Gastrocnemius medialis (tissue), 4 donors: ENCODE measurements around the gene LRRK1. TPM values are rescaled to one million over a fixed set of nuclear protein-coding genes. Genes with fewer than 3 reads are reported as not detected.

Source experiments
- ATAC-seq, 2 donors: fragments of 150-250 bp; one replicate each; pipeline ENCODE4 v1.9.1; 2016
- DNase-seq, 2 donors: peaks; one replicate each; pipeline ENCODE4 v3.0.0-alpha.2; 2019
- H3K27ac ChIP-seq, 4 donors: fragments of 200-600 bp; sonication (generic); 1 replicate in 1 of 4; 2 replicates in 3 of 4; pipeline ENCODE4 v1.5.1; 2016 to 2018; ENCODE audit warnings: mild to moderate bottlenecking in 2 of 4, moderate library complexity in 1 of 4
- H3K27me3 ChIP-seq, 3 donors: fragments of 200-600 bp; sonication (generic) in 2 of 3; 1 replicate in 1 of 3; 2 replicates in 2 of 3; pipeline versions ENCODE4 v1.5.1 to v1.6.0; 2016 to 2019; ENCODE audit warnings: mild to moderate bottlenecking in 1 of 3, moderate library complexity in 1 of 3
- H3K36me3 ChIP-seq, 2 donors: fragments of 200-600 bp; sonication (generic) in 1 of 2; one replicate each; pipeline ENCODE4 v1.5.1; 2017 to 2018
- H3K4me1 ChIP-seq, 2 donors: fragments of 200-600 bp; sonication (generic) in 1 of 2; one replicate each; pipeline ENCODE4 v1.5.1; 2016 to 2017; ENCODE audit warnings: mild to moderate bottlenecking in 2 of 2
- H3K4me3 ChIP-seq, 4 donors: fragments of 200-600 bp; sonication (generic) in 3 of 4; 1 replicate in 1 of 4; 2 replicates in 3 of 4; pipeline ENCODE4 v1.5.1; 2016 to 2019; ENCODE audit warnings: mild to moderate bottlenecking in 2 of 4
- H3K9me3 ChIP-seq, 3 donors: fragments of 200-600 bp; sonication (generic) in 2 of 3; 1 replicate in 1 of 3; 2 replicates in 2 of 3; pipeline ENCODE4 v1.5.1; 2016 to 2019
- CTCF ChIP-seq, 5 experiments: fragments of 450-650 bp in 3 of 5; fragments of 200-600 bp in 2 of 5; sonication (generic) in 2 of 5; IDR thresholded peaks in 4 of 5; conservative IDR thresholded peaks in 1 of 5; 1 replicate in 4 of 5; 2 replicates in 1 of 5; pipeline ENCODE4 v1.5.1; 2016 to 2019; ENCODE audit warnings: antibody characterized with exemption in 5 of 5, mild to moderate bottlenecking in 3 of 5, moderate library complexity in 3 of 5
- POLR2A ChIP-seq, 2 donors: fragments of 450-650 bp; IDR thresholded peaks; one replicate each; pipeline ENCODE4 v1.6.1; 2017; ENCODE audit warnings: antibody characterized with exemption in 2 of 2, mild to moderate bottlenecking in 2 of 2, moderate library complexity in 2 of 2
- in situ Hi-C, 4 donors: fragments of 200-750 bp; cut with MboI; loops; one replicate each; pipeline versions ENCODE4 v1.15.0 to v1.8.0; 2017; ENCODE audit warnings: low sequenced_read_pairs in 4 of 4
- intact Hi-C: fragments of 100-400 bp; cut with DNase I; formaldehyde crosslinking; loops from one replicate; pipeline ENCODE4 v1.15.1; 2023; ENCODE audit warnings: low total_unique reads
- total RNA-seq, 4 donors: library from RNA; depleted of rRNA; stranded (reverse); fragments of >200 nt; gene quantifications; one replicate each; pipeline versions ENCODE4 v1.1.0 to v1.2.3, GENCODE V29; 2016

LRRK1 gene
- total RNA-seq, 4 donors from 2014 or later = 0.87 to 5.6 (median 1.7) TPM

- DNase-seq (no peak), ATAC-seq (no peak)
- in situ Hi-C loops = no loop called here
- no peaks in the 10 kb centered on the region for H3K36me3 ChIP-seq
- no peaks in the 10 kb centered on the region for H3K27me3 ChIP-seq
- H3K27ac ChIP-seq = no peak overlapping the region
- H3K4me1 ChIP-seq = no peaks in the 10 kb centered on the region
- no peak for TF ChIP-seq CTCF (IDR thresholded peaks at IDR 0.05 in 4 of 5, conservative IDR thresholded peaks at IDR 0.05 in 1 of 5)
- no peak for TF ChIP-seq POLR2A (IDR thresholded peaks at IDR 0.05)
- intact Hi-C loops = no loop called here
- H3K9me3 ChIP-seq = no peaks in the 10 kb centered on the region
- H3K4me3 ChIP-seq = no peak overlapping the region
These were observed 30.5 kb downstream of the LRRK1 start for GRCh38 chr15:100949691-100950090.

- no peak for DNase-seq
- Histone ChIP-seq H3K36me3 (no peaks in the 10 kb centered on the region), H3K4me1 (no peaks in the 10 kb centered on the region), H3K9me3 (no peaks in the 10 kb centered on the region), H3K27ac (no peak overlapping the region), H3K4me3 (no peak overlapping the region), H3K27me3 (no peaks in the 10 kb centered on the region)
- intact Hi-C loops (no loop called here), in situ Hi-C loops (no loop called here)
- no peak for TF ChIP-seq POLR2A (IDR thresholded peaks at IDR 0.05)
- no peak for TF ChIP-seq CTCF (IDR thresholded peaks at IDR 0.05 in 4 of 5, conservative IDR thresholded peaks at IDR 0.05 in 1 of 5)
- no peak for ATAC-seq
These were observed 32.8 kb downstream of the LRRK1 start for GRCh38 chr15:100951965-100952364.

- TF ChIP-seq CTCF (IDR thresholded peaks at IDR 0.05 in 4 of 5, conservative IDR thresholded peaks at IDR 0.05 in 1 of 5) = no peak
- TF ChIP-seq POLR2A (IDR thresholded peaks at IDR 0.05) = no peak
- H3K4me1 ChIP-seq = no peaks in the 10 kb centered on the region
- ATAC-seq (no peak), DNase-seq (no peak)
- no peak overlapping the region for H3K27ac ChIP-seq
- intact Hi-C loops (no loop called here), in situ Hi-C loops (no loop called here)
- no peaks in the 10 kb centered on the region for H3K36me3 ChIP-seq
- H3K9me3 ChIP-seq = no peaks in the 10 kb centered on the region
- H3K27me3 ChIP-seq = no peaks in the 10 kb centered on the region
- no peak overlapping the region for H3K4me3 ChIP-seq
These were observed 33.4 kb downstream of the LRRK1 start for GRCh38 chr15:100952566-100952965.

- TF ChIP-seq CTCF (IDR thresholded peaks at IDR 0.05 in 4 of 5, conservative IDR thresholded peaks at IDR 0.05 in 1 of 5) (no peak), POLR2A (IDR thresholded peaks at IDR 0.05) (no peak)
- Histone ChIP-seq H3K36me3 (no peaks in the 10 kb centered on the region), H3K27ac (no peak overlapping the region), H3K4me3 (no peak overlapping the region), H3K27me3 (no peaks in the 10 kb centered on the region), H3K4me1 (no peaks in the 10 kb centered on the region), H3K9me3 (no peaks in the 10 kb centered on the region)
- ATAC-seq (no peak), DNase-seq (no peak)
- intact Hi-C loops (no loop called here), in situ Hi-C loops (no loop called here)
These were observed 39.3 kb downstream of the LRRK1 start for GRCh38 chr15:100958326-100959065.
